Measurements from ENCODE around the gene NOCT.

DNA sequence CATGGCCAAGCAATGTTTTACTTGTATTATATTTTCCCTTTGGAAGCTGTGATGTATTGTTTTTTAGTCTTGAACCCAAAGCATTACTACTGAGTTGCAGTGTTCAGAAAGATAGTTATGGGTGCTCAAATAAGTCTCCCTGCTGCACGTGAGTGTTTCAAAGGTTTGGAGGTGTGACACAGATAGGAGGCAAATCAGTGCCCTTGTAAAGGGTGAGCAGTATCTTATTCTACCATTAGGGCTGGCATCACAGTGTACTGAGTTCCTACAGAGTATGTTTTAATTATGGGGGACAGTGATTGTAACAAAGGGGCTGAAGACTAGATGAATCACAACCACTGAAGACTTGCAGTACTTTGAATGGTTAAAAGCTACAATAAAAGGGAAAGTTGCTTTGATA, 38.3 kb downstream of the NOCT start:
- TF ChIP-seq, protein P1, sequence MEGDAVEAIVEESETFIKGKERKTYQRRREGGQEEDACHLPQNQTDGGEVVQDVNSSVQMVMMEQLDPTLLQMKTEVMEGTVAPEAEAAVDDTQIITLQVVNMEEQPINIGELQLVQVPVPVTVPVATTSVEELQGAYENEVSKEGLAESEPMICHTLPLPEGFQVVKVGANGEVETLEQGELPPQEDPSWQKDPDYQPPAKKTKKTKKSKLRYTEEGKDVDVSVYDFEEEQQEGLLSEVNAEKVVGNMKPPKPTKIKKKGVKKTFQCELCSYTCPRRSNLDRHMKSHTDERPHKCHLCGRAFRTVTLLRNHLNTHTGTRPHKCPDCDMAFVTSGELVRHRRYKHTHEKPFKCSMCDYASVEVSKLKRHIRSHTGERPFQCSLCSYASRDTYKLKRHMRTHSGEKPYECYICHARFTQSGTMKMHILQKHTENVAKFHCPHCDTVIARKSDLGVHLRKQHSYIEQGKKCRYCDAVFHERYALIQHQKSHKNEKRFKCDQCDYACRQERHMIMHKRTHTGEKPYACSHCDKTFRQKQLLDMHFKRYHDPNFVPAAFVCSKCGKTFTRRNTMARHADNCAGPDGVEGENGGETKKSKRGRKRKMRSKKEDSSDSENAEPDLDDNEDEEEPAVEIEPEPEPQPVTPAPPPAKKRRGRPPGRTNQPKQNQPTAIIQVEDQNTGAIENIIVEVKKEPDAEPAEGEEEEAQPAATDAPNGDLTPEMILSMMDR (IDR thresholded peaks at IDR 0.05) = no peak
- no peak for TF ChIP-seq POLR2A (IDR thresholded peaks at IDR 0.05)
